ENCODE data around the gene CCDC112. TPM values are rescaled to one million over a fixed set of nuclear protein-coding genes. Genes with fewer than 3 reads are reported as not detected.

CCDC112 gene
- total RNA-seq, 1 experiment from 2014 or later = 4.3 TPM

DNA sequence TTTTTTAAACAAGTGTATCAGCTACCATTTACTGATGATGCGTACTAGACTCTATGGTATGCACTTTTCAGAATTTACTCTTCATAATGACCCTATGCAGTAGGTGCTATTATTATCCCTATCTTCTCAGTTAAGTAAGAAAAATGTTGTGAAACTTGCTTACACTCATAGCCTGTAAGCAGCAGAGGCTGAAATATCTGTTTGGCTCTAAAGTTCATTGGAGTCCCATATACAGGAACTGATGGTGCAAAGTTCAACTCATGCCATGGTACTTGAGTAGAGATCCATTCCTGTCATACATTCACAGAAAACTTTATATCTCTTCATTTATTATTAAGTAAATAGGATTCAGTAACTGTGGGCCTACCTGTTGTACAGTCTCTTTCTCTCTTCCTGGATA is 41.4 kb upstream of the CCDC112 start:
- no peaks in the 10 kb centered on the region for H4K20me1 ChIP-seq (ENCODE audit: insufficient read depth)
- no peaks in the 10 kb centered on the region for H3K79me2 ChIP-seq (ENCODE audit: low read depth)
- no peaks in the 10 kb centered on the region for H3K9me2 ChIP-seq (ENCODE audit: insufficient read depth)
- H3K9me3 ChIP-seq (ENCODE audit: insufficient read depth, low read depth) = no peaks in the 10 kb centered on the region
- POLR2A ChIA-PET (ENCODE audit: unreplicated experiment) = no interaction called here
- no peaks in the 10 kb centered on the region for H3F3A ChIP-seq (ENCODE audit: insufficient read depth, low read depth)
- H3K27ac ChIP-seq = no peak overlapping the region
- no peak overlapping the region for H3K4me2 ChIP-seq
- peaks cover 4% of the 10 kb centered on the region for H3K4me1 ChIP-seq (replicated peaks; ENCODE audit: insufficient read depth)
- no peaks in the 10 kb centered on the region for H3K27me3 ChIP-seq (ENCODE audit: insufficient read depth, low read depth)
- TF ChIP-seq, protein P1, sequence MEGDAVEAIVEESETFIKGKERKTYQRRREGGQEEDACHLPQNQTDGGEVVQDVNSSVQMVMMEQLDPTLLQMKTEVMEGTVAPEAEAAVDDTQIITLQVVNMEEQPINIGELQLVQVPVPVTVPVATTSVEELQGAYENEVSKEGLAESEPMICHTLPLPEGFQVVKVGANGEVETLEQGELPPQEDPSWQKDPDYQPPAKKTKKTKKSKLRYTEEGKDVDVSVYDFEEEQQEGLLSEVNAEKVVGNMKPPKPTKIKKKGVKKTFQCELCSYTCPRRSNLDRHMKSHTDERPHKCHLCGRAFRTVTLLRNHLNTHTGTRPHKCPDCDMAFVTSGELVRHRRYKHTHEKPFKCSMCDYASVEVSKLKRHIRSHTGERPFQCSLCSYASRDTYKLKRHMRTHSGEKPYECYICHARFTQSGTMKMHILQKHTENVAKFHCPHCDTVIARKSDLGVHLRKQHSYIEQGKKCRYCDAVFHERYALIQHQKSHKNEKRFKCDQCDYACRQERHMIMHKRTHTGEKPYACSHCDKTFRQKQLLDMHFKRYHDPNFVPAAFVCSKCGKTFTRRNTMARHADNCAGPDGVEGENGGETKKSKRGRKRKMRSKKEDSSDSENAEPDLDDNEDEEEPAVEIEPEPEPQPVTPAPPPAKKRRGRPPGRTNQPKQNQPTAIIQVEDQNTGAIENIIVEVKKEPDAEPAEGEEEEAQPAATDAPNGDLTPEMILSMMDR (conservative IDR thresholded peaks at IDR 0.05) = no peak
- TF ChIP-seq EZH2 (IDR thresholded peaks at IDR 0.05; ENCODE audit: low read depth) = no peak
- BruUV-seq (replicated peaks) = no TSS peak
- CTCF ChIA-PET = no interaction called here
- H3K4me3 ChIP-seq = no peak overlapping the region
- intact Hi-C loops (cut with micrococcal nuclease; ENCODE audit: unreplicated experiment) = no loop called here
- no peak for DNase-seq
- H2AFZ ChIP-seq = no peak overlapping the region
- H3K36me3 ChIP-seq (ENCODE audit: low read depth) = no peaks in the 10 kb centered on the region

DNA sequence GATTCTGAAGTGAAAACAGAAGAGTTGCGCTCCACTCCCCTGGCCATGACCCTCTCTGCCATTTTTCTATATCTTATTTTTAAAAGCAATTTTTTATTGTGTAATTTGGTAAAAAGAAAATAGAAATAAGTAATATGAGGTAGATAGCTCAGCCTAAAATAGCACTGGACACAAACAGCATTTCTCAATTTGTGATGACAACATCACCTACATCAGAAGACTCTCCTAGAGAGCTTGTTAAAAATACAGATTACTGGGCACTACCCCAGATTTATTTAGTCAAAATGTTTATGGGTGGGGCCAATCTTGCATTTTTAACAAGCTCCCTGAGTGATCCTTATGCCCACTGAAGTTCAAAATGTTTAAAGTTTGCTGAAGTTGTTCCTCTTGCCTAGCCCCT is 40.5 kb upstream of the CCDC112 start:
- no peak for DNase-seq
- no peaks in the 10 kb centered on the region for H3K79me2 ChIP-seq (ENCODE audit: low read depth)
- no TSS peak for BruUV-seq (replicated peaks)
- no peaks in the 10 kb centered on the region for H3K4me1 ChIP-seq (replicated peaks; ENCODE audit: insufficient read depth)
- intact Hi-C loops (cut with micrococcal nuclease; ENCODE audit: unreplicated experiment) = no loop called here
- H3K4me2 ChIP-seq = no peak overlapping the region
- H2AFZ ChIP-seq = no peak overlapping the region
- no peaks in the 10 kb centered on the region for H3F3A ChIP-seq (ENCODE audit: insufficient read depth, low read depth)
- no peak overlapping the region for H3K27ac ChIP-seq
- no peak for TF ChIP-seq EZH2 (IDR thresholded peaks at IDR 0.05; ENCODE audit: low read depth)
- TF ChIP-seq, protein P1 (conservative IDR thresholded peaks at IDR 0.05) = no peak
- H4K20me1 ChIP-seq (ENCODE audit: insufficient read depth) = no peaks in the 10 kb centered on the region
- no peaks in the 10 kb centered on the region for H3K9me2 ChIP-seq (ENCODE audit: insufficient read depth)
- H3K9me3 ChIP-seq (ENCODE audit: insufficient read depth, low read depth) = no peaks in the 10 kb centered on the region
- CTCF ChIA-PET = no interaction called here
- no peak overlapping the region for H3K4me3 ChIP-seq
- POLR2A ChIA-PET (ENCODE audit: unreplicated experiment) = no interaction called here
- H3K36me3 ChIP-seq (ENCODE audit: low read depth) = no peaks in the 10 kb centered on the region
- no peaks in the 10 kb centered on the region for H3K27me3 ChIP-seq (ENCODE audit: insufficient read depth, low read depth)

DNA sequence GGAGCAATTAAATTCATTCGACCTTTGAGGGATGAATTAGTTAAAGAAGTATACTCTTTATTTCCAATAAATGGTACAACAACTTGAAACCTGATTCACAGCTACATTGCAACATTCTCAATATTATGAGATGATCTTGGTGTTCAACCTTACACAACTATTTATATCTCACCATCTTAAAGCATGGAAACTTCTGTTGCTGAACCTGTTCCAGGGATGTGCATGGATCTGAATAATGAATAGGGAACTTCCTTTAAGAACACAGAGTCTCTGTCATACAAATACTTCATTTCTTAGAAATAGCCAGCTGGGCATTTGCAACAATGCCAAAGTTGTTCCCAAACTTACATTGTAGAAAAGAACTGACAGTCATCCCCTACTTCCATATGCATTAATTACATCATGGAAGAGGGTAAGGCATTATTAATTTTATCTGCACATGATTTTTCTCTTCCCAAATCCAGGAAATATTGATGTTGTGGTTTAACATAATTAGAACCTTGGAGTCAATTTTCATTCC is 39.8 kb upstream of the CCDC112 start:
- BruUV-seq (replicated peaks) = no TSS peak
- Histone ChIP-seq H3K4me2 (no peak overlapping the region), H3K9me2 (ENCODE audit: insufficient read depth) (no peaks in the 10 kb centered on the region), H3K4me1 (replicated peaks; ENCODE audit: insufficient read depth) (no peaks in the 10 kb centered on the region), H3K27me3 (ENCODE audit: insufficient read depth, low read depth) (no peaks in the 10 kb centered on the region), H3K79me2 (ENCODE audit: low read depth) (no peaks in the 10 kb centered on the region), H3F3A (ENCODE audit: insufficient read depth, low read depth) (0 out of 2 replicates have a peak, but pooled peaks cover 4% of the 10 kb centered on the region), H3K36me3 (ENCODE audit: low read depth) (no peaks in the 10 kb centered on the region), H2AFZ (no peak overlapping the region), H3K9me3 (ENCODE audit: insufficient read depth, low read depth) (no peaks in the 10 kb centered on the region), H4K20me1 (ENCODE audit: insufficient read depth) (no peaks in the 10 kb centered on the region), H3K27ac (no peak overlapping the region), H3K4me3 (no peak overlapping the region)
- DNase-seq = no peak
- TF ChIP-seq, protein P1 (conservative IDR thresholded peaks at IDR 0.05) = no peak
- TF ChIP-seq EZH2 (IDR thresholded peaks at IDR 0.05; ENCODE audit: low read depth) = no peak
- POLR2A ChIA-PET (ENCODE audit: unreplicated experiment) = no interaction called here
- intact Hi-C loops (cut with micrococcal nuclease; ENCODE audit: unreplicated experiment) = no loop called here
- CTCF ChIA-PET = no interaction called here

Data from PC-9 (cell line).